Stimulated activated CD8-positive, alpha-beta memory T cell treated with anti-CD3 and anti-CD28 coated beads, Interleukin-4, amount 100 ng/mL, for 1 hour (primary cell): Measurements from ENCODE around the gene ALS2CL.

ENCODE experiments used
- DNase-seq, 2 donors: peaks; one replicate each; pipeline ENCODE4 v3.0.0-alpha.2; 2020; ENCODE audit warnings: low read depth in 2 of 2, low spot score in 1 of 2

The ALS2CL gene

DNA sequence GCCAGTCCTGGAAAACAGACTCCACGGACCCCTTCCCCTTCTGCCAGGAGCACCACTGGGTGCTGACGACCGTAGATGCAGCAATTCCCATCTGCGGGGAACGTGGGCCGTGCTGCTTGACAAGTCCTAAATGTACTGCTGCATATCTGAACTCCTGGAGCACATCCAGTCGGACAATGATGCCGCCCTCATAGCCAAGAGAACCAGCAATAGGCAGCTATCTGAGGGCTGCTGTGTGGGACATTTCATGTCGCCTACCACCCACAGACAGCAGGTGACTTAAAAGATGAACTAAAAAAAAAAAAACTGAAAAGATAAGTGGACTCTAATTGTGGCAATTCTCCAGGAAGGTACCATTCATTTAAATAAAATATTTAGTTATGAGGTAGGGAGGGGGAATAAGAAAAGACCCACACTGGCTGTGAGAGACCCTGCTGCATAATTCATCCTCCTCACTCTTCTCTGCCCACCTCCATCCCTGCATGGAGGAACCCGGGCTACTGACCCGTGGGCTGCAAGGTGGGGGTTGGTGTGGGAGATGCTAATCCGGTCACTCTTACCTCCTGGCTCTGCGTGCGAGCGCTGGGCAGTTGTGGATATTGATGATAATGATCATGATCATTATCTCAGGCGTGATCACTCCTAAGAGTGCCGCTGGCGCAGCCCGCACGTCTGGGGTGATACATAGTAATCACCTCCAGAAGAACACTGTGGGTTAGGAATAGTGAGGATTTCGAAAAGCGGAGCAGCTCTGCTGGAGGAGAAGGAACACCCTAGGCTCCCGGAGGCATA is 28.3 kb downstream of the ALS2CL start:
- DNase-seq = no peak

DNA sequence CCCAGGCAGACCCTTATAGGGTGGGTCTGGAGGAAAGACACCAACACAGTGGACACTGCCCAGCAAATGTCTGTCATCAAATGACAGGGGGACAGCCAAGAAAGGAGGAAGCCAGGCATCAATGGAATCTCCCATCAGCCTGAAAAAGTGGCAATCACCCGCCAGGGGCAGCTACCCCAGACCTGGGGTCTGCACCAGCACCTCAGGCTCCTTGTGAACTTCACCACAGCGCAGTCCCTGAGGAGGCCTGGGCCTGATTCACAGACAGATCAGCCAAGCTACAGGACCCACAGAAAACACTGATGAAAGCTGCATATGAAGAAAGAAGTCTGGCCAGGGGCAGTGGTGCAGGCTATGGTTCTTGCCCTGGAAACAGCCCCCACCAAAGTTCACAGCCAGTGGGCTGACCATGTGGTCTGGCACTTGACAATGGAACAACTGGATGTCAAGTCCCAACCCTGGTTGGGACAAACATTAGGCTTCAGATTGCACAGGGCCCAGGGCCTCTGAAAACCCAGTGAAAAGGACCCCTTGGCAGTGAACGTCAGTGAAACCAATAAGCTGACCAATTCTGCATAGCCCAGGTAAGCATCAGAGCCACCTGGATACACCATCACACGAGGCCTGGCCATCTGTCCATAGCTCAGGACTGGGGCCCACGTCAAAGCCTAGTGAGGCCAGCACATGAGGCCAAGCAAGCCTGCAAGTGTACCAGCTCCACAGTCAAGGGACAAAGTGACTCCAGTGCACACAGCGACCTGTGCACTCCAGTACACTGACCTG is 29.1 kb downstream of the ALS2CL start:
- DNase-seq = no peak

DNA sequence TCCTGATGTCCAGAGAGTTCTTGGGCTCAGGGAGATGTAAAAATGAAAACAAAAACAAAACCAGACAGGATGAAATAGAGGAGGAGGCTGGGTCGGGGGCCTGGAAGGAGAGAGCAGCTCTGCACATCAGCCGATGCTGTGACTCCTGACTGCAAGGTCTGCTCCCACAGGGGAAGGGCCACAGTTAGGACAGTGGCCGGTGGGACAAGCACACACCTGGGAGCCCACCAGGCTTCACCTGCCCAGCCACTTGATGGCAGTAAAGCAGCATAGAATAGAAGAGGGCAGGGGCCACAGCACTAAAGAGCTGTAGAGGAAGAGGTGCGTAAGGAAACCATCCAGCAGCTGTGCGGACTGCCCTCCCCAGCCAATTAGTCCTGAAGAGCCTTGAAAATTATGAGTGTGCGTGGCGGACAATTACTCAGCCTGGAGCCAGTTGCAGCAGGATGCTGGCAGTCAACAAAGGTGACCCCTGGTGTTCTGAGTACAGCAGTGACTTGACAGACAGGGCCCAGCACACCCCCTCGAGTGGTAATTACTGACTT is 29.8 kb downstream of the ALS2CL start:
- DNase-seq = no peak

DNA sequence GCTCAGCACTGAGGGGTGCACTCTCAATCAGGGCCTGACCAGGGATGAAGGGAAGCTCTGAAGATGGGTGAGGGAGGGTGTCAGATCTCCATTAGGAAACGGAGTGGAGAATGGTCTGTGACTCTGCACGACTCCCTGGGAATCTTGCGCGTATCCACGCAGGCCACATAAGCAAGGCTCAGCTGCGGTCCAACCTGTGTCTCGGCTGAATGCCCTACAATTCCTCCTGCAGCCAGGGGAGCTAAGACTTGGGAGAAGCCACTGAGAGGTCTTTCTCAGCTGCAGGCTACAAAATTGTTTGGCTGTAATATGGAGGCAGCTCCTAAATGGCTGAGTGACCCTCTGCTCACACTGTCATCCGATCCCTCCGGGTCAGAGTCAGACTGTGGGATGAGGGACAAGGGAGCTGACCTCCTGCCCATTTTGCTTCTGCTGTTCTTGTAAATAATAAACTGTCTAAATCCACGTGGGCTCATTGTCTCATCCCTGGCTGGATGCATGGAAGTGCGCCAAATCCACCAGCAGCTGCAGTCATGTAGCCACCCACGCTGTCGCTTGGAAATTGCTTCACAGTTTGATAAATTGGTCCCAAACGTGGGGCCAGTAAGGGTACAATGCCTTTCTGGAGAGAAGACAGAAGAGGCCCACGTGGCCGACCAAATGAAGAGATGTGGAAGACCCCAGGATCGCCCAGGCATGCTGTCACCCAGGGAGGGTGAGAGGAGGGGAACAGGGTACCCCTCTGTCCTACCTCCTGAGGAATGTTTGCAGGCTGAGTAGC is 30.5 kb downstream of the ALS2CL start:
- no peak for DNase-seq

DNA sequence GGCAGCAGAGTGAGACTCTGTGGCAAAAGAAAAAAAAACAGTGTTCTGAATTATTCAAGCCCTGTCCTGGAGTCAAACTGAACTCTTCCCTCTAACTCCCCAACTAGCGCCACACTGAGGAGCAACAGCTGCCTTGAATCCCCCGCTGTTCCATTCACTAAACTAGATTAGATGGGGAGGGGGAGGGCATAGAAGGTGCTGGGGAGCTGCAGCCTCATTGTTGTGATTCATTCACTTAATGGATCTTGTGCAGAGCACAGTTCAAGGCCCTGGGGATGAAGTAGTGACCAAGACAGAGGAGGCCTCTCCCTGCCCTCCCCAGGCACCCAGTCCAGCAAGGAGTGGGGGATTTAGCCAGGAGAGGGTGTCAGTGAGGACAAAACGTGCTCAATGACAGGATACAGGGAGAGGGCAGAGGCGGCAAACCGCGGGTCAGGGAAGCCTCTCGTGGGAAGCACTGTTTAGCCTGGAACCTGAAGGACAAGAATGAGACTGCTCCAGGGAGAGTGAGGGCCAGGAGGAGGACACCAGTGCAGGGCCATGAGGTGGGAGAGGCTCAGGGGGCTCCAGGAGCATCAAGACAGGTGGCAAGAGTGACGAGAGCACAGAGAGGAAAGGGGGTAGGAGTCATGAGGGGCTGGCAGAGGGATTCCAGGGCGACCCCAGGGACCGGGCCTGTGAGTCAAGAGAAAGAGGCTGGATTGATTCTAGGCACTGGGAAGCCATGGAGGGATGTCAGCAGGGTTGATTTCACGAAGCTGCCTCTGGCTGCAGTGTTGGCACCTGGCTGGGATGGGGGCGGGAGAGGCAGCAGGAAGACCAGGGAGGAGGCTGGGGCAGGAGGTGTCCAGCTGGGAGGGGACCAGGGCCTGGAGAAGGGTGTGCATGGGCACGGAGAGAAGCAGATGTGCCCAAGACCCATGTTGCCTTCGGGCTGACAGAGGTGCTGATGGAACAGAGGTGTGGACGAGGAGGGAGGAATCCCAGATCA is 31.4 kb downstream of the ALS2CL start:
- no peak for DNase-seq

DNA sequence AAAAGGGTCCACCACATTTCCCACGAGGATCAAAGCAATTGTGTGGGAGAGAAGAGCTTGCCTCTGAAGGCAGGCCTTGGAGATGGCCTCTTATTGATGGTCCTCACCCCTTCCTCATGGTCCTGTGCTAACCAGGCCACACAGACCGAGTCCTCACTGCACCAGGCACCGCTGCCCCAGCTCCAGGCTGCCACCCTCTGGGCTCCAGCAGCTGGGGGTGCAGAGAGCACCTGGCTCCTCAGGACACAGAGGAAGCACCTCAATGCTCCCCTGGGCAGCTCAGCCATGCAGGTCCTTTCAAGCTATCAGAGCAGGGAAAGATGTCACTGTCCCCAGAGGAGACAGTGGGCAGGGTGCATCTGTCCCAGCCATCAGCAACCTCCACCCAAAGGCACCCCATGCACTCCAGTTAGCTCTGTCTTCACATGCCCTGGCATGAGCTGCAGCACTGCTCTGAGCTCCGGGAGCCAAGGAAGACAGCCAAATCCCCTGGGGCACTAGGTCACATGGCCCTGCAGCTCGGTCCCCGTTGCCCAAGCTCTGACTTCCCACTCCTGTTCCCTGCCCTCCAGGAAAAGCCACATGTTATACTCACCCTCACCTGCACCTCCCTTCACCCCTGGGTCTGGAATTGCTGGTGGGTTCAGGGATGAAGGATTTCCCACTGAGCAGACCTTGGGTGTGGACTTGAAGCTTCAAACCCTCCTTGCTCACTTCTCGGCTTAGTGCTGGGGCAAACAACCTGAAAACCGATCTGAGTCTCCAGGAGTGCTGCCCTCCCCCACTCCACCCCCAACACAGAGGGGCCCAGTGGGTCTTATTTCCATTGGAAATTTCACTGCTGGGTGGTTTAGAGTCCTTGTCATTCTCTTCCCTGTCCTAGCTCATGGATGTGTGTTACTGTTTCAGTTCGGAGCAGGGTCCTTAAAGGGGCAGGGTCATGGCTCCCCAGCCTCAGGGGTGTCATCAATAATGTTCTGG is 32.6 kb downstream of the ALS2CL start:
- no peak for DNase-seq

DNA sequence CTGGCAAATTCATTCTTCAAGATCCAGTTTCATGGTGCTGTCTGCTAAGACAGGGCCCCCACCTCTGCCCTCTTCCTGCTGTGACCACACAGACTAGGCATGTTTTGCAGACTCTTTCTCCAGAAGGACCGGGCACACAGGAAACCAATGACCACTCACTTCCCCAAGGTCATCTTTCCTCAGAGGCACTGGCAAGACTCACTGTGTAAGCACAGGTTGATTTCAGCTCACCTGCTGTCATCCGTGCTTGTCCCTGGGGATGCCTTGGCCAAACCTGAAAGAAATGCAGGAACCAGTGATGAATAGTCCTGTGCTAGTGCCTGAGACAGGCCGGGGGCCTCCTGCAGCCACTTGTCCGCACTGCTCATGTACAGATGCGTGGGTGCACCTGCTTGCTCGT is 33.5 kb downstream of the ALS2CL start:
- DNase-seq = no peak

DNA sequence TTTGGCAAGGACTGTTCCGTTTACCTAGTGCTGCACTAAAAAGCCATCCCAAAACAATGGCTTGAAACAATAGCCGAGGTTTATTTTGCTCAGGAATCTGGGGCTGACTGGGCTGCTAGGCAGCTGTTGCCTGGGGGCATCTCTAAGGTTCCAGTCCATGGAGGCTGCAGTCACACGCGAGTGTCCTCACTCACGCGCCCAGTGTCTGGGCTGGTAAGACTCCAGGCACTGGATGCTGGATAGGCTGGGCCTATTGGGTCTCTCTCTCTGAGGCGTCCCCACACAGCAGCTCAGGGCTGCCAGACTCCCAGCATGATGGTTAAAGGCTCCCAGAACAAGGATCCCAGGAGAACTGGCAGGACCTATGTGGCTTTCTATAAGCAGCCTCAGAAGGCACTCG is 34.2 kb downstream of the ALS2CL start:
- no peak for DNase-seq

DNA sequence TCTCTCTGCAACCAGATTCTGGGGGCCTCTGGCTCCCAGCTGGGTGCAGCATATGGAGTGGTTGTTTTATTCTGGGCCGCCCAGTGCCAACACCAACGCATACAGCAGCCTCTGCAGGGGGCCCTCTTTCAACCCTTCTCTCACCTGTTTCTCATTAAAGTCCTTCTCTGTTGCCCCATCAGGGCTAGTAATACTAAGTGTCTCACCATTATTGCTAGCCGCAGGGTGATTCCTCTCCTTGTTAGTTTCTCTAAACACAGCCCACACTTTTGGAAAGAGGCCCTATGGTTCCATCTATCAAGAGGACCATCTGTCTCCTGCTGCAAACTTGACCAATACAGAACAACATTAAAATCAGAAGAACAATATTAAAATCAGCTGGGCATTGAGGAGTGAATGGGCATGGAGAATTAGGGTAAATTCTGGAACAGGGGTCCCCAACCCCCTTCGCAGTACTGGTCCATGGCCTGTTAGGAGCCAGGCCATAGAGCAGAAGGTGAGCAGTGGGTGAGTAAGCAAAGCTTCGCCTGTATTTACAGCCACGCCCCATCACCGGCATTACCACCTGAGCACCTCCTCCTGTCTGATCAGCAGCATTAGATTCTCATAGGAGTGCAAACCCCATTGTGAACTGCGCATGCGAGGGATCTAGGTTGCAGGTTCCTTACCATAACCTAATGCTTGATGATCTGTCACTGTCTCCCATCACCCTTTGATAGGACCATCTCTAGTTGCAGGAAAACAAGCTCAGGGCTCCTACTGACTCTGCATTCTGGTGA is 36.5 kb downstream of the ALS2CL start:
- DNase-seq = no peak

DNA sequence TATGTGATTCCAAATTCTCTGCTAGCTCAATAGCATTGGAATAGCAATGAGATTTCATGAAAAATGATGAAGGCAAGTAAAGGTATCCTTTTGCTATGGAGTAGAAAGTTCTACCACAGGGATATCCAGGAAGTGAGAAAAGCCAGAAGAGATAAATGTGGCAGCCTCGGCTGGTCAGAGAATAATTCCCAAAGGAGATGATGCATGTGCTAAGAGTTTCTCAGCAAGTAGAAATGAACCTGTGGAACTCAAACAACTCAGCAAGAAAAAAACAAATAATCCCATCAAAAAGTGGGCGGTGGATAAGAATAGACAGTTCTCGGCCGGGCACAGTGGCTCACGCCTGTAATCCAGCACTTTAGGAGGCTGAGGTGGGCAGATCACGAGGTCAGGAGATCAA is 38.2 kb downstream of the ALS2CL start:
- DNase-seq = no peak

DNA sequence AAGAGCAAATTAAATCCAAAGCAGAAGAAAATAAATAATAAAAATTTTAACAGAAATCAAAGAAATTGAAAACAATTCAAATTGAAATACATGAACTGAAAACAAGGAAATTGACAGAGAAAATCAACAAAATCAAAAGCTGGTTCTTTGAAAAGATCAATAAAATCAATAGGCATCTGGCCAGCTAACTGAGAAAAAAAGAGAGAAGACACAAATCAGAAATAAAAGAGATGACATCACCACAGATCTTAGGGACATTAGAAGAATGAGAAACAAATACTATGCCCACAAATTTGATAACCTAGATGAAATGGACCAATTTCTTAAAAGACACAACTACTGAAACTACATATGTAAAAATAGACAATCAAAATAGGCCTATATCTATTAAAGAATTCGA is 42.4 kb downstream of the ALS2CL start:
- no peak for DNase-seq

DNA sequence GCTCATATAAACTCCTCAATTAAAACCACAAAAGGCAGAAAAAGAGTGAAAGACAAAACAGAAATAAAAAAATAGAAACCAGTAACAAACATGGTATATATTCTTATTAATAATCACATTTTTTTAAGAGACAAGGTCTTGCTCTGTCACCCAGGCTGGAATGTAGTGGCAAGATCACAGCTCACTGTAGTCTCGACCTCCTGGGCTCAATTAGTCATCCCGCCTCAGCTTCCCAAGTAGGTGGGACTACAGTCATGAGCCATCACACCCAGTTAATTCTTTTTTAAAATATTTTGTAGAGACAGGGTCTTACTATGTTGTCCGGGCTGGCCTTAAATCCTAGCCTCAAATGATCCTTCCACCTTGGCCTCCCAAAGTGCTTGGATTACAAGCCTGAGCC is 44.0 kb downstream of the ALS2CL start:
- DNase-seq = no peak

DNA sequence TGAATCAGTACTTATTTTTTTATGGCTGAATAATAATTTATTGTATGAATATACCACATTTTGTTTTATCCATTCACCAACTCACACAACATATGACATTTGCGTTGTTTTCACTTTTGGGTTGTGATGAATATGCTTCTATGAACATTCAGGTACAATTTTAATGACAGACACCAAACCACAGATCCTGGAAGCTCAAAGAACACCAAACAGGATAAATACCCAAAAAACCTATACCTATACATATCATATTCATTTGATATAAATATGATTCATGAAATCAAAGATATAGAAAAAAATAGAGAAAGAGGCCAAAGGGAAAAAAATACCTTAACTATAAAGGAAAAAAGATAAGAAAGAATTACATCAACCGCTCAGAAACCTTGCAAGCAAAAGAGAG is 45.4 kb downstream of the ALS2CL start:
- DNase-seq = no peak

DNA sequence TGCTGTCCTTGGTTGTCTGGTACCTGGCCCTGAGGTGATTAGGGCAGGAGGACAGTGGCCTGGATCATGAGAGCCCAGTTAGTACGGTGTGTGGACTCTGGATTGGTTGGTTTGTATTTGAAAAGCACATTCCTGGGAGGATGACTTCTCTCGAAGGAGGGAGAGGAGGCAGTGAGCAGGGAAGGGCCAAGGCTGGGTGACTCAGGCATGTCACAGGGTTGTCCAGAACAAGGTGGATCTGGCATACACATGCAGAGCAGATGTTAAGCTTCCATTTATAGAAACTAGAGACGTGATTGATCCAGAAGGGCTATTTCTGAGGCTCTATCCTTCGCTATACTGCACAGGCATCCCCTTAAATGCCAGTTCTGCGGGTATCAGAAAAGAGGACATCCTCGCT is 46.8 kb downstream of the ALS2CL start:
- no peak for DNase-seq

DNA sequence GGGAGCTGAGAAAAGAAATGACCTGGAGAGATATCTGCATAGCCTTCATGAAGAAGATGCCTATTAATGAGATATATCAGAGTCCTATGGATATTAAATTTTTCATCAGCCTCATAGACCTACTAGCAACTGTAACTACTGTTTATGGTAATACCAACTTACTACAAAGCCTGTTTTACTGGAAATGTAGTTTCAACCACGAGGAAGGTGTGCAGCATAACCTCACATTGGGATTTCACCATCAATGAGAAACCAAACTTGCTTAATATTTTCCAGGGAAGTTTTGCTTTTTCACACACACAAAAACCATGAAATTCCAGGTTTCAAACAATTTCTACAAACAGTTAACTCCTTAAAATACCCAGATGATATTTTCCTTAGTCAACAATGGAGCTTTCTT is 49.8 kb downstream of the ALS2CL start:
- no peak for DNase-seq

DNA sequence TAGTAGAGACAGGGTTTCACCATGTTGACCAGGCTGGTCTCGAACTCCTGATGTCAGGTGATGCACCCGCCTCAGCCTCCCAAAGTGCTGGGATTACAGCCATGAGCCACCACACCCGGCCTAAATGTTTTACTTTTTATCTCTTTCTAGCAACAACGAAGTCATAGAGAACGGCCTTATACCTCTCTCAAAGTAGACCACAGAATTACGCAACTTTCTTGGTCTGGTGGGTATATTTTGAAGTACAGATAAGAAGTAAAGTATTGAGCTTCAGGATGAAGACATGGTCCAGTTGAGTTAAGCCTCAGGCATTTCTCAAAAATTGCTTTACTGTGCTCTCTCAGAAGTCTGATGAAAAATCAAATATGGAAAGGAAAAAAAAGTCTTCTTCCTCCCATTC is 50.5 kb downstream of the ALS2CL start:
- DNase-seq = no peak

DNA sequence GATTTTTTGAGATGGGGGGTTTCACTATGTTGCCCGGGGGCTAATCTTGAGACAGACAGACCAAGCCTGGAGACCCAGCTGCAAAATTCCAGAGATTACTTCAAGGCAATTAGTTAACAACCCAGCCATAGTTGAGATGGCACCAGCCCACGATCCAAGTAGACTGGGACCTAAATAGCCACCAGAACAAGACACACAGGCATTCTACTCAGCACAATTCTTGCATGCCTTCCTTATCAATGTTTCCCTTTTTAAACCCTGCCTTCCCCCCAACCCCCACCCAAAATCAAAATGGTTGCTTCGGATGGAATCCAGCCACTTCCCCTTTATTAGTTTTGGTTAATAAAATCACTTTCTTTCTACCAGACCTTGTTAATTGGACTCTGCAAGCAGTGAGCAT is 52.6 kb downstream of the ALS2CL start:
- DNase-seq = no peak

DNA sequence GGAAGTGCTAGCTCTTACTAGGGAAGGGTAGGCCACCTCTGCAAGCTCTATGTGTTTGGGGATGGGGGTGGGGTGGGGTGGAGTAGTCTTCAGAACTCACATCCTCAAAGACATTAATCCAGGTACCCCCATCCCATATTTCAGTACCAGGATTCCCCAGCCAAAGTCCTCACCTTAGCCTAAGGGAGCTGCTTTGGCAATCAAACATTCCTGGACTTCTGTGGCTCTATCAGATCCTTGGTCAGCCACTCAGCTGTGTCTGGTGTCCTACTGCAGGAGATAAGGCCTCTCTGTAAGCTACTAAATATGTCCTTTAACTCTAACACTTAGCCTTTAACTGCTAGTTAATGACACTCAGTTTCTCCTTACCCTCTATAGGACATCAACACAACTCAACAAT is 54.3 kb downstream of the ALS2CL start:
- no peak for DNase-seq

DNA sequence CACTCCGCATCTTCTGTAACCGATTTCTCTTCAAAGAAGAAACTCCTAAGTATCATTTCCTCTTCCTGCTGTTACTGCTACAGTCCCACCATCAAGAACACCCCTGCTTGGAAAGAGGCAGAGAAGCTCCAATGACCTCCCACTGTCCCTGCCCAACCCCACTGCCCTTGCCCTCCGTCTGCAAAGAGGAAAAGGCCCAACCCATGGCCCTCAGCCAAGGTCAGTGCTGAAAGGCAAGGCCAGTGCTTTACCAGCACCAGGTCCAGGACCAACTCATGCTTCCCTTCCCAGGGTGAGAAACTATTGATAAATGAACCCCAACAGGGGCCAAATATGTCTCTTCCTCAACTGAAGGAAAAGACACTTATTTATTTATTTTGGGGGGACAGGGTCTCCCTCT is 58.6 kb downstream of the ALS2CL start:
- no peak for DNase-seq
